ENCODE results near the gene RUFY1.
"Not testable (repeated sequence)": the region's sequence is repeated elsewhere in the genome, so short reads cannot be mapped to it uniquely, and the experiment has no call there.

Gene RUFY1

DNA sequence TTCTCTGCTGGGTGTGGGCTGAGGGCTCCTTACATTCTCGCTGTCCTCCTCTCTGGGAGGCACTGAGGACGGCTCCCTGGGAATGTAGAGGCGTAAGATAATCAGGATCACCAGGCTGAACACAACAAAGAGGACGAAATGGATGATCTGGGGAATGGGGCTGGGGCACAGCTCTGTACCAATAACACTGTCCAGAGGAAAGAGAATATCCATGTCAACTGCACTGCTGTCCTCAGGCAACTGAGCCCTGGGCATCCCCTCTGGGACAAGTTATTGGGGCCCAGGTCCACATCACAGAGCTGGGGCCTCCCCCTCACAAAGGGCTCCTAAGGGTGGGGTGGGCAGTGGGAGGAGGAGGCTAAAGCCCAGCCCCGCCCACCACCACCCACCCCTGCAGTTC lies 94.4 kb downstream of the RUFY1 start:
- H3K4me3 ChIP-seq (ENCODE audit: low read depth, low read length); H3K4me1 ChIP-seq (ENCODE audit: control insufficient read depth, insufficient read depth, low read length, unreplicated experiment); H3K27ac ChIP-seq (ENCODE audit: low read depth, low read length); H3K36me3 ChIP-seq (ENCODE audit: insufficient read depth, low read length); H3K79me2 ChIP-seq (ENCODE audit: control insufficient read depth, insufficient read depth, low read length, unreplicated experiment); H2AFZ ChIP-seq (ENCODE audit: low read length, unreplicated experiment); H3K27me3 ChIP-seq (ENCODE audit: insufficient read depth, low read length): not testable (repeated sequence)

DNA sequence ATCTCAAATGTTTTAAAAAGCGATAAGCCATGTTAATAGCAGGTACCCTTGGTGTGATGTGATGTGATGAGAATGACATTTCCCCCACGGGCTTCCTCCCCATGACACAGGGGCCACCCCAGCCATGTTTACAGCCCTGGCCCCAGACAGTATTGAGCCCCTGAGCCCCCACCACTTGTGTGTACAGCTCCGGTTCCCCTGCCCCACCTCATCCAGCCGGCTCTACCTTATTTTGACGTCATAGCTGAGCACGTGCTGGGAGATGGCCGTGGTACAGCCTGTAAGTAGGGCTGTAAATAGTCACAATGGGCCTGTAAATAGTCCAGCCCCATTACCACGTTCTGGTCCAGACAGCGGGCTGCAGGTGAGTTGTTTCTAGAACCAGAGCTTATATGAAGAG lies 98.1 kb downstream of the RUFY1 start:
- no peaks in the 10 kb centered on the region for H3K4me1 ChIP-seq (ENCODE audit: control insufficient read depth, insufficient read depth, low read length, unreplicated experiment)

DNA sequence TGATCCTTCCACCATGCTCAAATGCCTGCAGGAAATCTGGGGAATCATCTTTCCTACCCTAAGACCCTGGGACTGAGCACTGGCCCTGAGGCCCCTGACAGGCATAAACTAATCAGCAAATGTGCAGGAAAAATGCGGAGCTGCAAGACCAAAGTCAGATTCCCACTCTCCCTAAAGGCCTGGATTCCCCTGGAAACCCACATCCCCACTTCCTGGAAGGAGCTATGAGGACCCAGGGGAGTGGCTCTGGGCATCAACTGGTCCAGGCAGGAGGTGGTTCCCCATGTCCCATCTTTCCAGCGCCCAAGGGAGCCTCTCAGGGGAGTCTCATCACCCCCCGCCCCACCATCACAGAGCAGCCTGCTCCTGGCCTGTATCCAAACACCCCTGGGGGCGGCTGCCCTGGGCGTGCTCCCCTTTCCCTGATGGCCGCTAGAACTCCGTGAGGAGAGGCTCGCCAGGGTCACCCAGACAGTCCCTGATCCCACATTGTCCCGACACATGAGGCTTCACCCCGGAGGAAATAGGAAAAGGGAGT lies 98.9 kb downstream of the RUFY1 start:
- H3K36me3 ChIP-seq (ENCODE audit: insufficient read depth, low read length); H3K4me3 ChIP-seq (ENCODE audit: low read depth, low read length); H2AFZ ChIP-seq (ENCODE audit: low read length, unreplicated experiment); H3K4me1 ChIP-seq (ENCODE audit: control insufficient read depth, insufficient read depth, low read length, unreplicated experiment); H3K27me3 ChIP-seq (ENCODE audit: insufficient read depth, low read length); H3K27ac ChIP-seq (ENCODE audit: low read depth, low read length); H3K79me2 ChIP-seq (ENCODE audit: control insufficient read depth, insufficient read depth, low read length, unreplicated experiment): not testable (repeated sequence)

More for the DNA sequence above, 98.1 kb downstream of the RUFY1 start:
- Histone ChIP-seq H3K27ac (ENCODE audit: low read depth, low read length) (no peak overlapping the region), H3K4me3 (ENCODE audit: low read depth, low read length) (no peak overlapping the region), H3K27me3 (ENCODE audit: insufficient read depth, low read length) (peaks cover 8% of the 10 kb centered on the region), H2AFZ (ENCODE audit: low read length, unreplicated experiment) (no peak overlapping the region), H3K36me3 (ENCODE audit: insufficient read depth, low read length) (no peaks in the 10 kb centered on the region), H3K79me2 (ENCODE audit: control insufficient read depth, insufficient read depth, low read length, unreplicated experiment) (no peaks in the 10 kb centered on the region)

DNA sequence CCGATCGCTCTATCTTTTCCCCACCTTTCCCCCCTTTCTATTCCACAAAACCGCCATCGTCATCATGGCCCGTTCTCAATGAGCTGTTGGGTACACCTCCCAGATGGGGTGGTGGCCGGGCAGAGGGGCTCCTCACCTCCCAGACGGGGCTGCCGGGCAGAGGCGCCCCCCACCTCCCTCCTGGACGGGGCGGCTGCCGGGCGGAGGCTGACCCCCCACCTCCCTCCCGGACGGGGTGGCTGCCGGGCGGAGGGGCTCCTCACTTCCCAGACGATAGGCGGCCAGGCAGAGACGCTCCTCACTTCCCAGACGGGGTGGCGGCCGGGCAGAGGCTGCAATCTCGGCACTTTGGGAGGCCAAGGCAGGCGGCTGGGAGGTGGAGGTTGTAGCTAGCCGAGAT lies 99.9 kb downstream of the RUFY1 start:
- H3K79me2 ChIP-seq (ENCODE audit: control insufficient read depth, insufficient read depth, low read length, unreplicated experiment); H3K27ac ChIP-seq (ENCODE audit: low read depth, low read length); H3K36me3 ChIP-seq (ENCODE audit: insufficient read depth, low read length); H3K27me3 ChIP-seq (ENCODE audit: insufficient read depth, low read length); H2AFZ ChIP-seq (ENCODE audit: low read length, unreplicated experiment); H3K4me1 ChIP-seq (ENCODE audit: control insufficient read depth, insufficient read depth, low read length, unreplicated experiment); H3K4me3 ChIP-seq (ENCODE audit: low read depth, low read length): not testable (repeated sequence)

DNA sequence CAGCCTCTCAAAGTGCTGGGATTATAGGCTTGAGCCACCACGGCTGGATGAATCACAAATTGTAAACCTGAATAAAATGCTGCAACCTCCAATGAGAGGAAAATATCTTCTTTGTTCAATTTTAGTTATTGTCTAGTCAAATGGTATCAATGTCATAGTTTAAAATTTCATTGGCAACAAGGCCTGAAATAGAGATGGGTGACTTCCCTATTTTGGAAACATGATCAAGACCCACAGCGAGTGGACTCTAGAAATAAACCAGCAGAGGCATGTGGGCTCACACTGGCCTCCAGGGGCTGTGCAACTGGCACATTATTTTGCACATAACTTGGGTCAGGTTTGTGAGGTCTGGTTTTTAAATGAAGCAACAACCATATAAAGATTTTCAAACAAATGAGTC lies 102.8 kb downstream of the RUFY1 start:
- H3K79me2 ChIP-seq (ENCODE audit: control insufficient read depth, insufficient read depth, low read length, unreplicated experiment): not testable (repeated sequence)

DNA sequence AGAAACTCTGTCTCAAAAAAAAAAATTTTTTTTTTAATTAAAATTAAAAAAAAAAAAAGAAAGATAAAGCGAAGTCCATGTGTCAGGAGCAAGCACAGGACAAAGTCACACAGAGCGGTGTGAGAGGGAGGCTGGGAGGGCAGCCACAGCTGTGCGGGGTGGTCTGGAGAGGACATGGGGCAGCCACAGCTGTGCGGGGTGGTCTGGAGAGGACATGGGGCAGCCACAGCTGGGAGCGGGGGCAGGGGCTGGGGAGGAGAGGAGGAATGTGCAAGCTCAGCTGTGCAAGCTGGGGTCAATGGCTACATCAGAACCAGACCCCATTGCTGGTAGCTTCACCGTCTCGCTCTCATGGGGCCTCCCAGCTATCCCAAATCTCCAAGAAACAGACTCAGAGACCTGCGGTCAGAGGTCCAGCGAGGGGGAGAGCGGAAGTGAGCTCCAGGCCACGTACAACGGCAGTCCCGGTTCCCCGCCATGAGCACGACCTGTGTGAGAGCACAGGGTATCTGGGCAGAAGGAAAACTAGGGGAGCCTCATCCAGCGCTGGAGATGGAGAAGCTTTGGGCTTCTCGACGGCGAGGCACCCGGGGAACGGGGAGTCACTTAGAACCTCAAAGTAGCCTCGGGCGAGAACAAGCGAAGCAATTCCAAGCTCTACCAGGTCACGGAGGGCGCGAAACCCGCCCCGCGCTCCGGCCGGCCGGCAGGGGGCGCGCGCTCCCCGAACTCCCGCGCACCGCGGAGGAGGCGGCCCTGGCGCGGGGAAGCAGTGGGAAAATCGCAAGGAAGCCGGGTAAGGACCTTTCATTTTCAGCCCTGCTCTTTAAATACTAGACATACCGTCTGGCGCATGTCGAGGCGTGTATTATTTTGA lies 107.2 kb downstream of the RUFY1 start:
- H2AFZ ChIP-seq (ENCODE audit: low read length, unreplicated experiment): not testable (repeated sequence)

More for the DNA sequence above, 102.8 kb downstream of the RUFY1 start:
- H2AFZ ChIP-seq (ENCODE audit: low read length, unreplicated experiment); H3K27me3 ChIP-seq (ENCODE audit: insufficient read depth, low read length); H3K27ac ChIP-seq (ENCODE audit: low read depth, low read length); H3K36me3 ChIP-seq (ENCODE audit: insufficient read depth, low read length); H3K4me3 ChIP-seq (ENCODE audit: low read depth, low read length); H3K4me1 ChIP-seq (ENCODE audit: control insufficient read depth, insufficient read depth, low read length, unreplicated experiment): not testable (repeated sequence)

DNA sequence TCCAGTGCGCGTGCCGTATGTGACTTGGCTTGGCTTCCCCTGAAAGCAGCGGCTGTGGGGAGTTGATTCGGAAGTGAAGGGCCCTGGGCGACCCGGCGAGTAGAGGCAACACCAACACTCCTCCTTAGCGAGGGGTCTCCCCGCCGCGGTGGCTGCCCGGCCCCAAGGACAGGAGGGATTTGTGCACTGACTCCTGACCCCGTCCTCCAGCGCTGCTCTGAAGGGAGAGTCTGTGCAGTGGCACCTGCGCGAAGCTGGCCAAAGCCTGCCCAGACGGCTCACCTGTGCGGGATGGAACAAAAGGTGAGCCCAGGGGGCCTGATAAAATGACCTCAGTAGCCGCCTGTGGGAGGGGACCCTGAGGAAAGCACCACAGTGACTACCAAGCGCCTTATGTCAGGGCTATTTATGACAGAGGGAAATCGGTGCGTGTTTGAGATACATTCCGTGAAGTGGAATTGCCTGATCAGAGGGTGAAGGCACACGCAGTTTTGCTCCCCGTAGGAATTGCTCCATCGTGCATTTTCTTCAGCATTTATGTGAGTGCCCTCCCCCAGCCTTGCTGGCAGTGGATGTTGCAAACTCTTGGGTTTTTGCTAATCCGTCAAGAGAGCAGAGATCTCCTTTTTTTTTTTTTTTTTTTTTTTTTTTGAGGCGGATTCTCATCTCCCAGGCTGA lies 108.0 kb downstream of the RUFY1 start:
- H3K4me1 ChIP-seq (ENCODE audit: control insufficient read depth, insufficient read depth, low read length, unreplicated experiment); H3K79me2 ChIP-seq (ENCODE audit: control insufficient read depth, insufficient read depth, low read length, unreplicated experiment); H3K27ac ChIP-seq (ENCODE audit: low read depth, low read length); H3K36me3 ChIP-seq (ENCODE audit: insufficient read depth, low read length); H3K27me3 ChIP-seq (ENCODE audit: insufficient read depth, low read length): not testable (repeated sequence)
- Histone ChIP-seq H3K4me3 (ENCODE audit: low read depth, low read length) (peak overlapping the region; percentile 87), H2AFZ (ENCODE audit: low read length, unreplicated experiment) (peak overlapping the region; percentile 44)

More for the DNA sequence above, 107.2 kb downstream of the RUFY1 start:
- not testable (repeated sequence) for H3K27ac ChIP-seq (ENCODE audit: low read depth, low read length); H3K4me3 ChIP-seq (ENCODE audit: low read depth, low read length); H3K4me1 ChIP-seq (ENCODE audit: control insufficient read depth, insufficient read depth, low read length, unreplicated experiment); H3K27me3 ChIP-seq (ENCODE audit: insufficient read depth, low read length); H3K36me3 ChIP-seq (ENCODE audit: insufficient read depth, low read length); H3K79me2 ChIP-seq (ENCODE audit: control insufficient read depth, insufficient read depth, low read length, unreplicated experiment)
